Nephron (organoid): ENCODE results near the gene TENM4.

ENCODE experiments used
- H3K27ac Mint-ChIP-seq, 3 experiments: 2 replicates each; pipeline ENCODE4 v1.8.0; 2020; ENCODE audit warnings: mixed read lengths in 3 of 3, mild to moderate bottlenecking in 2 of 3, moderate library complexity in 1 of 3
- H3K27me3 Mint-ChIP-seq: 2 replicates; pipeline ENCODE4 v1.8.0; 2021; ENCODE audit warnings: low read depth, mild to moderate bottlenecking, moderate library complexity, mixed read lengths
- H3K36me3 Mint-ChIP-seq: 2 replicates; pipeline ENCODE4 v1.8.0; 2020; ENCODE audit warnings: low read depth, mixed read lengths
- H3K4me1 Mint-ChIP-seq: 2 replicates; pipeline ENCODE4 v1.8.0; 2020; ENCODE audit warnings: mixed read lengths
- H3K4me3 Mint-ChIP-seq, 3 experiments: 2 replicates each; pipeline ENCODE4 v1.8.0; 2020; ENCODE audit warnings: mild to moderate bottlenecking in 3 of 3, mixed read lengths in 3 of 3, moderate library complexity in 2 of 3
- H3K9me3 Mint-ChIP-seq: 2 replicates; pipeline ENCODE4 v1.8.0; 2020; ENCODE audit warnings: mixed read lengths
- TF ChIP-seq, protein P1 (sequence below), 3 experiments: fragments of 200-600 bp; sonication (generic); IDR thresholded peaks; one replicate each; pipeline ENCODE4 v1.5.0; 2021; ENCODE audit warnings: antibody characterized with exemption in 3 of 3; ENCODE audit not compliant: unreplicated experiment in 3 of 3

The TENM4 gene

GRCh38 chr11:79374727-79375126, 66.1 kb downstream of the TENM4 start:
- Mint-ChIP-seq H3K4me1 (no peaks in the 10 kb centered on the region), H3K27me3 (no peaks in the 10 kb centered on the region), H3K4me3 (no peak overlapping the region), H3K9me3 (peaks cover 3% of the 10 kb centered on the region), H3K27ac (no peak overlapping the region), H3K36me3 (peaks cover 7% of the 10 kb centered on the region)
- TF ChIP-seq, protein P1, sequence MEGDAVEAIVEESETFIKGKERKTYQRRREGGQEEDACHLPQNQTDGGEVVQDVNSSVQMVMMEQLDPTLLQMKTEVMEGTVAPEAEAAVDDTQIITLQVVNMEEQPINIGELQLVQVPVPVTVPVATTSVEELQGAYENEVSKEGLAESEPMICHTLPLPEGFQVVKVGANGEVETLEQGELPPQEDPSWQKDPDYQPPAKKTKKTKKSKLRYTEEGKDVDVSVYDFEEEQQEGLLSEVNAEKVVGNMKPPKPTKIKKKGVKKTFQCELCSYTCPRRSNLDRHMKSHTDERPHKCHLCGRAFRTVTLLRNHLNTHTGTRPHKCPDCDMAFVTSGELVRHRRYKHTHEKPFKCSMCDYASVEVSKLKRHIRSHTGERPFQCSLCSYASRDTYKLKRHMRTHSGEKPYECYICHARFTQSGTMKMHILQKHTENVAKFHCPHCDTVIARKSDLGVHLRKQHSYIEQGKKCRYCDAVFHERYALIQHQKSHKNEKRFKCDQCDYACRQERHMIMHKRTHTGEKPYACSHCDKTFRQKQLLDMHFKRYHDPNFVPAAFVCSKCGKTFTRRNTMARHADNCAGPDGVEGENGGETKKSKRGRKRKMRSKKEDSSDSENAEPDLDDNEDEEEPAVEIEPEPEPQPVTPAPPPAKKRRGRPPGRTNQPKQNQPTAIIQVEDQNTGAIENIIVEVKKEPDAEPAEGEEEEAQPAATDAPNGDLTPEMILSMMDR (IDR thresholded peaks at IDR 0.05; ENCODE audit: unreplicated experiment in 3 of 3): no peak

GRCh38 chr11:79371724-79372123, 69.1 kb downstream of the TENM4 start:
- TF ChIP-seq, protein P1 (IDR thresholded peaks at IDR 0.05; ENCODE audit: unreplicated experiment in 3 of 3): no peak
- Mint-ChIP-seq H3K4me1 (no peaks in the 10 kb centered on the region), H3K36me3 (peaks cover 4% of the 10 kb centered on the region), H3K27me3 (no peaks in the 10 kb centered on the region), H3K27ac (no peak overlapping the region), H3K4me3 (no peak overlapping the region), H3K9me3 (peaks cover under 1% of the 10 kb centered on the region)

- Mint-ChIP-seq H3K9me3 (no peaks in the 10 kb centered on the region), H3K4me1 (no peaks in the 10 kb centered on the region), H3K36me3 (peaks cover 3% of the 10 kb centered on the region), H3K27ac (no peak overlapping the region), H3K27me3 (no peaks in the 10 kb centered on the region), H3K4me3 (no peak overlapping the region)
- TF ChIP-seq, protein P1 (IDR thresholded peaks at IDR 0.05; ENCODE audit: unreplicated experiment in 3 of 3): no peak
These were observed 69.7 kb downstream of the TENM4 start for GRCh38 chr11:79371152-79371551.

DNA sequence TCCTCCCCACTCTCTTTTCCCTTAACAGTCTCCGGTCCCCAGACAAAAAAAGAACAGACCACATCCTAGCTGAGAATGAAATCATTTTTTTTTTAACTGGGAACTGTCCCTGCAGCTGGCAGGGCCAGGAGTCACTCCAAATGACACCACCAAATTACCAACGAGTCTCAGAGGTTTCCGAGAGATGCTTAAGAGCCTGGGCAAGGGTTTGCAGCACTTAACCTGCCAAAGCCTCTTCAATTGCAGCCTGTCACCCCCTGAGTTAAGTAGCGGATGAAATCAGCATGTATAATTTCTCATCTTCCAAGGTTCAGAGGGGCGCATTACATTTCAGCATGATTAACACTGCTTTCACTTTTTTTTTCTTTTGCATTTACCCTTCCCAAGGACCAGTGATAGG, 71.8 kb downstream of the TENM4 start:
- Mint-ChIP-seq H3K27me3 (no peaks in the 10 kb centered on the region), H3K4me3 (no peak overlapping the region), H3K27ac (no peak overlapping the region), H3K36me3 (peaks cover 3% of the 10 kb centered on the region), H3K9me3 (no peaks in the 10 kb centered on the region), H3K4me1 (no peaks in the 10 kb centered on the region)
- TF ChIP-seq, protein P1 (IDR thresholded peaks at IDR 0.05; ENCODE audit: unreplicated experiment in 3 of 3): no peak

- H3K36me3 Mint-ChIP-seq: no peaks in the 10 kb centered on the region
- H3K27ac Mint-ChIP-seq: no peak overlapping the region
- no peaks in the 10 kb centered on the region for H3K9me3 Mint-ChIP-seq
- H3K27me3 Mint-ChIP-seq: no peaks in the 10 kb centered on the region
- H3K4me3 Mint-ChIP-seq: no peak overlapping the region
- H3K4me1 Mint-ChIP-seq: no peaks in the 10 kb centered on the region
- TF ChIP-seq, protein P1 (IDR thresholded peaks at IDR 0.05; ENCODE audit: unreplicated experiment in 3 of 3): no peak
These were observed 73.0 kb downstream of the TENM4 start for GRCh38 chr11:79367844-79368243.

DNA sequence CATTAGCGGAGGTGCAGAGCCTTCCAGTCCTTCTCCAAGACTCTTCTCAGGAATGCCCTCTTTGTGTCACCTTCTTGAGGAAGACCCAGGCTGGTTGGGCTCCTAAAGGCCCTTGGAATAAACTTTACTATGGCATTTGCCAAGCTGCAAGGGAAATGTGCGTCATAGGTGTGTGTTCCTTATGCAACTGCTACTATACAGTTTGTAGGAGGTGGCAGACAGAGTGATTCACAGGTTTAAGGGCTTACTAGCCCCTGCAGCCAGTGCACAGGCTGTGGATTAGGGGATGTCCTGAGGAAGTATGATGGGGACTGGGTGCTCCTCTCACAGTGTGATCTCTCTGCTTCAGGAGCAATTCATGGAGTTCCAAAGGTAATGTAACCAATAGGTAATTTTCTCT, 74.6 kb downstream of the TENM4 start:
- H3K27me3 Mint-ChIP-seq: no peaks in the 10 kb centered on the region
- peaks cover 5% of the 10 kb centered on the region for H3K36me3 Mint-ChIP-seq
- no peak overlapping the region for H3K4me3 Mint-ChIP-seq
- no peaks in the 10 kb centered on the region for H3K4me1 Mint-ChIP-seq
- H3K9me3 Mint-ChIP-seq: no peaks in the 10 kb centered on the region
- TF ChIP-seq, protein P1 (IDR thresholded peaks at IDR 0.05; ENCODE audit: unreplicated experiment in 3 of 3): no peak
- H3K27ac Mint-ChIP-seq: no peak overlapping the region
